ENCODE results near the gene CD1C.
"Not testable (repeated sequence)": the region's sequence is repeated elsewhere in the genome, so short reads cannot be mapped to it uniquely, and the experiment has no call there.

CD1C gene

GRCh38 chr1:158289811-158290210 is at the start of gene CD1C:
Gene CD1C, plus strand, starts transcription at chr1:158289923. Its CDS starts 142 bp downstream, at chr1:158290065.
- DNase-seq (ENCODE audit: low read depth, low spot score), result no peak

GRCh38 chr1:158246650-158247049 is 43.1 kb upstream of the CD1C start:
- peak; percentile 3 for DNase-seq (ENCODE audit: low read depth, low spot score)

- DNase-seq (ENCODE audit: low read depth, low spot score), result no peak
Measured at GRCh38 chr1:158248118-158248517, 41.6 kb upstream of the CD1C start.

- no peak for DNase-seq (ENCODE audit: low read depth, low spot score)
Measured at GRCh38 chr1:158248771-158249170, 41.0 kb upstream of the CD1C start.

- no peak for DNase-seq (ENCODE audit: low read depth, low spot score)
Measured at GRCh38 chr1:158249646-158250045, 40.1 kb upstream of the CD1C start.

- no peak for DNase-seq (ENCODE audit: low read depth, low spot score)
Measured at GRCh38 chr1:158251163-158251562, 38.6 kb upstream of the CD1C start.

- no peak for DNase-seq (ENCODE audit: low read depth, low spot score)
Measured at GRCh38 chr1:158255656-158256055, 34.1 kb upstream of the CD1C start.

- DNase-seq (ENCODE audit: low read depth, low spot score), result not testable (repeated sequence)
Measured at GRCh38 chr1:158256747-158257146, 33.0 kb upstream of the CD1C start.

- no peak for DNase-seq (ENCODE audit: low read depth, low spot score)
Measured at GRCh38 chr1:158257888-158258287, 31.8 kb upstream of the CD1C start.

GRCh38 chr1:158259117-158259516 is 30.6 kb upstream of the CD1C start:
- no peak for DNase-seq (ENCODE audit: low read depth, low spot score)

- no peak for DNase-seq (ENCODE audit: low read depth, low spot score)
Measured at GRCh38 chr1:158272681-158273080, 17.0 kb upstream of the CD1C start.

- DNase-seq (ENCODE audit: low read depth, low spot score), result no peak
Measured at GRCh38 chr1:158274797-158275196, 14.9 kb upstream of the CD1C start.

GRCh38 chr1:158282421-158282820 is 7.3 kb upstream of the CD1C start:
- not testable (repeated sequence) for DNase-seq (ENCODE audit: low read depth, low spot score)

- DNase-seq (ENCODE audit: low read depth, low spot score), result no peak
Measured at GRCh38 chr1:158283965-158284364, 5.8 kb upstream of the CD1C start.

- no peak for DNase-seq (ENCODE audit: low read depth, low spot score)
Measured at GRCh38 chr1:158285756-158286241, 3.9 kb upstream of the CD1C start.

GRCh38 chr1:158286487-158286886 is 3.2 kb upstream of the CD1C start:
- DNase-seq (ENCODE audit: low read depth, low spot score), result no peak

GRCh38 chr1:158286941-158287346 is 2.8 kb upstream of the CD1C start:
- no peak for DNase-seq (ENCODE audit: low read depth, low spot score)

- no peak for DNase-seq (ENCODE audit: low read depth, low spot score)
Measured at GRCh38 chr1:158290321-158290844, 660 bp downstream of the CD1C start.

- DNase-seq (ENCODE audit: low read depth, low spot score), result no peak
Measured at GRCh38 chr1:158295791-158296190, 6.1 kb downstream of the CD1C start.

- no peak for DNase-seq (ENCODE audit: low read depth, low spot score)
Measured at GRCh38 chr1:158310623-158311022, 20.9 kb downstream of the CD1C start.

GRCh38 chr1:158311066-158311465 is 21.3 kb downstream of the CD1C start:
- no peak for DNase-seq (ENCODE audit: low read depth, low spot score)

GRCh38 chr1:158323866-158324265 is 34.1 kb downstream of the CD1C start:
- no peak for DNase-seq (ENCODE audit: low read depth, low spot score)

- DNase-seq (ENCODE audit: low read depth, low spot score), result no peak
Measured at GRCh38 chr1:158324395-158324794, 34.7 kb downstream of the CD1C start.

GRCh38 chr1:158327481-158327880 is 37.8 kb downstream of the CD1C start:
- DNase-seq (ENCODE audit: low read depth, low spot score), result no peak
